A549 (cell line): ENCODE results near the gene CENPM.

ENCODE experiments used
- CHD2 ChIP-seq: fragments of 150-350 bp; IDR thresholded peaks from 2 replicates; pipeline ENCODE4 v1.6.1; 2014; ENCODE audit warnings: low read length; ENCODE audit not compliant: partially characterized antibody
- POLR2AphosphoS2 ChIP-seq: conservative IDR thresholded peaks from 2 replicates; pipeline ENCODE4 v1.6.1; 2012; ENCODE audit warnings: low read length, improper control_type of control experiment, inconsistent platforms
- TF ChIP-seq, protein P1 (sequence below): fragments of 250-450 bp; sonication (Bioruptor Pico); IDR thresholded peaks from 2 replicates; pipeline ENCODE4 v1.5.0; 2021; ENCODE audit warnings: mild to moderate bottlenecking, moderate library complexity, borderline replicate concordance
- TF ChIP-seq, protein P2 (sequence below): fragments of >200 bp; sonication (Bioruptor Twin); formaldehyde crosslinking; IDR thresholded peaks from 3 replicates; pipeline ENCODE4 v1.5.1; 2016
- TF ChIP-seq, protein P3 (sequence below): fragments of >200 bp; sonication (Bioruptor Twin); formaldehyde crosslinking; IDR thresholded peaks from 2 replicates; pipeline ENCODE4 v1.6.1; 2016

DNA sequence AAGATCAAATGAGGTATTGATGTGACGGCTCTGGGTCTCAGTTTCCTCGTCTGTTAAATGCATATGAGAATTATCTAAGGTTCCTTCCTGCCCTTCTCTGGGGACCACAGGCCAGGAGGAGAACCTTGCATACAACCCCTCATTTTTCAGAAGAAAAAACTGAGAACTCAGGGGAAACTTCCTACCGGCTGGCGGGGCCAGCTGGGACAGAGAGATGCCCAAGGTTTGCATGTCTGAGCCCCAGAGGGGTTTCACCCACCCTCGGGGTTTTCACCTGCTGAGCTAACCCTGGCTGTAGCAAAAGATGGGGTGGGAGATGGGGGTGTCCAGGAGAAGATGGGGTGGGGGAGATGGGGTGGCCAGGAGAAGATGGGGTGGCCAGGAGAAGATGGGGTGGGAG is 24.6 kb downstream of the CENPM start:
- TF ChIP-seq, protein P1, sequence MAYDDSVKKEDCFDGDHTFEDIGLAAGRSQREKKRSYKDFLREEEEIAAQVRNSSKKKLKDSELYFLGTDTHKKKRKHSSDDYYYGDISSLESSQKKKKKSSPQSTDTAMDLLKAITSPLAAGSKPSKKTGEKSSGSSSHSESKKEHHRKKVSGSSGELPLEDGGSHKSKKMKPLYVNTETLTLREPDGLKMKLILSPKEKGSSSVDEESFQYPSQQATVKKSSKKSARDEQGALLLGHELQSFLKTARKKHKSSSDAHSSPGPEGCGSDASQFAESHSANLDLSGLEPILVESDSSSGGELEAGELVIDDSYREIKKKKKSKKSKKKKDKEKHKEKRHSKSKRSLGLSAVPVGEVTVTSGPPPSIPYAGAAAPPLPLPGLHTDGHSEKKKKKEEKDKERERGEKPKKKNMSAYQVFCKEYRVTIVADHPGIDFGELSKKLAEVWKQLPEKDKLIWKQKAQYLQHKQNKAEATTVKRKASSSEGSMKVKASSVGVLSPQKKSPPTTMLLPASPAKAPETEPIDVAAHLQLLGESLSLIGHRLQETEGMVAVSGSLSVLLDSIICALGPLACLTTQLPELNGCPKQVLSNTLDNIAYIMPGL (CRISPR knock-in tag): no peak
- TF ChIP-seq POLR2AphosphoS2: no peak
- TF ChIP-seq, protein P2, sequence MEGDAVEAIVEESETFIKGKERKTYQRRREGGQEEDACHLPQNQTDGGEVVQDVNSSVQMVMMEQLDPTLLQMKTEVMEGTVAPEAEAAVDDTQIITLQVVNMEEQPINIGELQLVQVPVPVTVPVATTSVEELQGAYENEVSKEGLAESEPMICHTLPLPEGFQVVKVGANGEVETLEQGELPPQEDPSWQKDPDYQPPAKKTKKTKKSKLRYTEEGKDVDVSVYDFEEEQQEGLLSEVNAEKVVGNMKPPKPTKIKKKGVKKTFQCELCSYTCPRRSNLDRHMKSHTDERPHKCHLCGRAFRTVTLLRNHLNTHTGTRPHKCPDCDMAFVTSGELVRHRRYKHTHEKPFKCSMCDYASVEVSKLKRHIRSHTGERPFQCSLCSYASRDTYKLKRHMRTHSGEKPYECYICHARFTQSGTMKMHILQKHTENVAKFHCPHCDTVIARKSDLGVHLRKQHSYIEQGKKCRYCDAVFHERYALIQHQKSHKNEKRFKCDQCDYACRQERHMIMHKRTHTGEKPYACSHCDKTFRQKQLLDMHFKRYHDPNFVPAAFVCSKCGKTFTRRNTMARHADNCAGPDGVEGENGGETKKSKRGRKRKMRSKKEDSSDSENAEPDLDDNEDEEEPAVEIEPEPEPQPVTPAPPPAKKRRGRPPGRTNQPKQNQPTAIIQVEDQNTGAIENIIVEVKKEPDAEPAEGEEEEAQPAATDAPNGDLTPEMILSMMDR: no peak
- no peak for TF ChIP-seq CHD2
- TF ChIP-seq, protein P3, sequence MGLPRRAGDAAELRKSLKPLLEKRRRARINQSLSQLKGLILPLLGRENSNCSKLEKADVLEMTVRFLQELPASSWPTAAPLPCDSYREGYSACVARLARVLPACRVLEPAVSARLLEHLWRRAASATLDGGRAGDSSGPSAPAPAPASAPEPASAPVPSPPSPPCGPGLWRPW: no peak
